Measurements from ENCODE around the gene HOXC6. TPM values are rescaled to one million over a fixed set of nuclear protein-coding genes. Genes with fewer than 3 reads are reported as not detected.
A peak's percentile ranks its signal among the peaks of the same experiment; 100 is the strongest.
"Not testable (repeated sequence)": the region's sequence is repeated elsewhere in the genome, so short reads cannot be mapped to it uniquely, and the experiment has no call there.

Gene HOXC6
- total RNA-seq, 4 donors from 2014 or later, result 0.21 to 1.1 (median 0.30) TPM; not detected in 1

DNA sequence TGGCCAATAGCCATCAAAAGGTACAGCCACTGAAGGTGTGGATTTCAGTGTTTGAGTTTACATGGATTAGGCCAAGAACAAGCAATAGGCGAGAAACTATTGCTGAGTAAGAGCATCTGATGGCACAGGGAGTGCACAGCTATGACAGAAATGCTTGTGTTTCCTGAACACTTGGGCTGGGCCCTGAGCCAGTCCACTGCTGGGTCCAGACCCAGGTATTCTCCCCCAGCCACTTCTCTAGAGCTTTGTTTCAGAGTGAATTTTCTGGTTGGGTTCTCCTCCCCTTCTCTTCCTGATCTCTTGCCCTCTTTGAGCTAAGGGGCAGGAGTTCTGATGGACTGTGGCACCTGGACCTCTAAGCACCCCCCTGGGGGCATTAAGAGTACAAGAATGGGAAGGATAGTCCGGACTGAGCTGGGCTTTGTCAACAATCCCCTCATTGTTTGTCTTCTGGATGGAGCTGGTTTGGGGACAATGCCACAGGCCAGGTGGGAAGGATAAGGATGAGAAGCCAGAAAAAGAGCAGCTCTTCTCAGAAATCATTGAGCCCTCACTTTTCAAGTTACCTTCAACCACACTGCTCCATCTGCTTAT lies 13.0 kb downstream of the HOXC6 start:
- DNase-seq, result no peak
- Histone ChIP-seq H3K27ac (peak overlapping the region in 2 of 4 donors; percentile 10 to 85), H3K36me3 (no peaks in the 10 kb centered on the region), H3K4me1 (peaks cover 0 to 88% (median 22%) of the 10 kb centered on the region in 3 donors), H3K4me3 (no peak overlapping the region), H3K9me3 (no peaks in the 10 kb centered on the region), H3K27me3 (peaks cover 0 to 80% (median 2%) of the 10 kb centered on the region in 4 donors)
- TF ChIP-seq, protein P1, sequence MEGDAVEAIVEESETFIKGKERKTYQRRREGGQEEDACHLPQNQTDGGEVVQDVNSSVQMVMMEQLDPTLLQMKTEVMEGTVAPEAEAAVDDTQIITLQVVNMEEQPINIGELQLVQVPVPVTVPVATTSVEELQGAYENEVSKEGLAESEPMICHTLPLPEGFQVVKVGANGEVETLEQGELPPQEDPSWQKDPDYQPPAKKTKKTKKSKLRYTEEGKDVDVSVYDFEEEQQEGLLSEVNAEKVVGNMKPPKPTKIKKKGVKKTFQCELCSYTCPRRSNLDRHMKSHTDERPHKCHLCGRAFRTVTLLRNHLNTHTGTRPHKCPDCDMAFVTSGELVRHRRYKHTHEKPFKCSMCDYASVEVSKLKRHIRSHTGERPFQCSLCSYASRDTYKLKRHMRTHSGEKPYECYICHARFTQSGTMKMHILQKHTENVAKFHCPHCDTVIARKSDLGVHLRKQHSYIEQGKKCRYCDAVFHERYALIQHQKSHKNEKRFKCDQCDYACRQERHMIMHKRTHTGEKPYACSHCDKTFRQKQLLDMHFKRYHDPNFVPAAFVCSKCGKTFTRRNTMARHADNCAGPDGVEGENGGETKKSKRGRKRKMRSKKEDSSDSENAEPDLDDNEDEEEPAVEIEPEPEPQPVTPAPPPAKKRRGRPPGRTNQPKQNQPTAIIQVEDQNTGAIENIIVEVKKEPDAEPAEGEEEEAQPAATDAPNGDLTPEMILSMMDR (IDR thresholded peaks at IDR 0.05), result no peak
- no peak for TF ChIP-seq POLR2A (IDR thresholded peaks at IDR 0.05)
- intact Hi-C loops (cut with DNase I), result no loop called here
- WGBS, 2 donors, result 46 to 57% methylated on average over 2 of the region's 2 CpGs

DNA sequence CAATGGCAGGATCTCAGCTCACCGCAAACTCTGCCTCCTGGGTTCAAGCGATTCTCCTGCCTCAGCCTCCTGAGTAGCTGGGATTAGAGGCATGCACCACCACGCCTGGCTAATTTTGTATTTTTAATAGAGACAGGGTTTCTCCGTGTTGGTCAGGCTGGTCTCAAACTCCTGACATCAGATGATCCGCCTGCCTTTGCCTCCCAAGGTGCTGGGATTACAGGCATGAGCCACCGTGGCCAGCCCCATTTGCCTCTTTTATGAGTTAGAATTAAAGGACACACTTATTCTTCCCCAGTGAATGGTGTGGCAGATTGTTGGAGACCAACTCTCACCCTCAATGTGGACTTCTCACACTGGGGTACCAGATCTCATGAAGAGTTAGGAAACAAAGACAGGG lies 13.8 kb downstream of the HOXC6 start:
- H3K4me3 ChIP-seq; H3K27ac ChIP-seq; H3K36me3 ChIP-seq; intact Hi-C loops (cut with DNase I); DNase-seq; H3K9me3 ChIP-seq: not testable (repeated sequence)
- peaks cover 2 to 88% (median 20%) of the 10 kb centered on the region in 3 donors for H3K4me1 ChIP-seq
- WGBS, 2 donors, result 84 to 86% methylated on average over 4 to 5 of the region's 6 CpGs
- peaks cover 0 to 82% (median 2%) of the 10 kb centered on the region in 4 donors for H3K27me3 ChIP-seq

DNA sequence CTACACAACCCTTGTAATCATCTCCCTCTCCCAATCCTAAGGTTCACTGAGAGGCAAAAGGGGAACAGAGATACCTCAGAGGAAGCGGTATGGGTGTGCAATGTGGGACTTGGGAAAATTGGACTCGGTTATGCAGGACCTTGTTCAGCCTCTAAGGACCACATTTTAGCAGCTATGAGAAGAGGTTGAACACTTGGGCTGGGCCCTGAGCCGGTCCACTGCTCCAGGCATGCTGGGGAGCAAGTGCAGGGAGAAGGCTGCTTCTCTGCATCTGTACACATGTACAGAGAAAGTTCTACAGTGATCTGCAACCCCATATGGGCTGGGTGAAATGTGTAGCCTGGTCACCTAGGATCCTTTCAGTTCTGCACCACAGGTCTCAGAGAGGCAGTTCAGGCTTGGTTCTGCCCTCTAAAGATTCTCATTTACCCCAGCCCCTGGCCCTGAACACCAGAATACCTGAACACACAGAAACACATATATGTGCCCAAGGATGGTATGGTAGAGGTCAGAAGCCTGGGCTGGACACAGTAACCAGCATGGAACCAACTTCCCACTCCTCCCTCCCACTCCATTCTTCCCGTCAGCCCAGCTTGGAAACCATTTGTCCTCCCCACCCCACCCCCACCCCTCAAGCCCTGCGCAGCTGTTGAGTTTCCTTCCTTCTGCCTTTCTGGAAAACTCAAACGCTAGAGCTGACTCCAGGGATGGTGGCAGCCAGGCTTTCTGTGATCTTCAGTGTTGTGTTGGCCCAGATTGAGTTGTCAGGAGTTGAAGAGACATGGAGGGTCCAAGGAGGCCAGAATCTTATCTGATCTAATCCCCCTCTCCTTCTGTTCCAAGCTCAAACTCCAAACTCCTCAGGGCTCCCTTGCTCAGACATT lies 15.0 kb downstream of the HOXC6 start:
- Histone ChIP-seq H3K9me3 (no peaks in the 10 kb centered on the region), H3K27ac (no peak overlapping the region), H3K4me3 (no peak overlapping the region), H3K4me1 (peaks cover 3 to 86% (median 11%) of the 10 kb centered on the region in 3 donors), H3K36me3 (no peaks in the 10 kb centered on the region), H3K27me3 (peaks cover 0 to 82% (median 3%) of the 10 kb centered on the region in 4 donors)
- intact Hi-C loops (cut with DNase I), result no loop called here
- DNase-seq, result no peak
- WGBS, 2 donors, result 61 to 69% methylated on average over 4 to 5 of the region's 6 CpGs
- TF ChIP-seq, protein P1 (IDR thresholded peaks at IDR 0.05), result no peak
- TF ChIP-seq POLR2A (IDR thresholded peaks at IDR 0.05), result no peak

DNA sequence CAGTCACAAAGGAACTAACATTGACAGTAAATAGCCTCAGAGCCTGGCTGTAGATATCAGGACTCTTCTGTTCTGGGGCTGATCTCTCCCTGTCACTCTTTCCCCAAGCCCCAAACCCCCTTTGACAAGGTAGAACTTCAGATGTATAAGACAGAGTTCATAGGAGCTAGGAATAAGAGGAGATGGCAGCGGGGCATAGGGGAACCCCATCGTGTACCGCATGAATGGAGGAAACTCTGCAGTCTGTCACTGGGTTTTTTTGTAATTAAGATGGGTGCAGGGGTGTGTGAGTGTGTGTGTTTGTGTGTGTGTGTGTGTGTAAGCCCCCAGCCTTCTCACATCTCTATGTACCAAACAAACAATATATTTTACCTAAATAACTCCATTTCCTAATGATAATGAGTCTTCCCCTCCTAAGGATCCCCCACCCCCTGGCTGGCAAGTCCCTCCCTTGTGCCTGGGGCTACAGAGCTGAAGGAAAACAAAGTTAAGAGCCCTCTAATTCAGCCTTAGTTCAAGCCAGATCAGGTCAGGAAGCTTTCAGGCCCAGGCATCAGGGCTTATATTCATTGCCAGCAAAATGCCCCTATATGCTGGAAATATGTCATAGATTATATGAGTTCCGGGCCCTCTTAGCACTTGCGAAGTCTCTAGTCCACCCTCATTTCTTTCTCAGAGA lies 16.3 kb downstream of the HOXC6 start:
- peaks cover 0 to 86% (median 3%) of the 10 kb centered on the region in 3 donors for H3K4me1 ChIP-seq
- H3K27me3 ChIP-seq, result peaks cover 0 to 80% (median 3%) of the 10 kb centered on the region in 4 donors
- no peaks in the 10 kb centered on the region for H3K9me3 ChIP-seq
- 30 to 61% methylated on average over 5 of the region's 5 CpGs for WGBS, 2 donors
- H3K36me3 ChIP-seq, result no peaks in the 10 kb centered on the region
- no peak for DNase-seq
- H3K4me3 ChIP-seq, result no peak overlapping the region
- intact Hi-C loops (cut with DNase I), result no loop called here
- no peak overlapping the region for H3K27ac ChIP-seq
- no peak for TF ChIP-seq POLR2A (IDR thresholded peaks at IDR 0.05)
- TF ChIP-seq, protein P1 (IDR thresholded peaks at IDR 0.05), result no peak

DNA sequence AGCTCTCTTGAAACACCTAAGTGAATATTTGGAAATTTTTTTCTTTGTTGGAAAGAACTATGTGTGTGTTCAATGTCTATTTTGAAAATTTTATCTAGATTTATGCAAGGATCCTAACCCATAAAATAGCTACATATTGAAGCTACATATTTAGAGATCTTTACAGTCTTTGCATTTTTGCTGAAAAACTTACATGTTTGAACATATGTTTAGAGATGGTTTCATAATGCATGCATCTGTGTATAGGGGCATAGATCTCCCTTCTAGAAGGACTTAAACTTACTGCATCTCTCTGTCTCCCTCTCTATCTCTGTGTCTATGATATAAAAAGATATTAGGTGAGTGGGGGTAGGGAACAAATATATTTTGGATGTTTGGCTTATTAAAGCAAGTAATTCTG lies 17.2 kb downstream of the HOXC6 start:
- H3K27me3 ChIP-seq, result peaks cover 0 to 78% (median 3%) of the 10 kb centered on the region in 4 donors
- DNase-seq, result no peak
- TF ChIP-seq POLR2A (IDR thresholded peaks at IDR 0.05), result no peak
- TF ChIP-seq, protein P1 (IDR thresholded peaks at IDR 0.05), result no peak
- no peaks in the 10 kb centered on the region for H3K36me3 ChIP-seq
- H3K27ac ChIP-seq, result no peak overlapping the region
- H3K4me1 ChIP-seq, result peaks cover 0 to 86% (median 3%) of the 10 kb centered on the region in 3 donors
- no peak overlapping the region for H3K4me3 ChIP-seq
- H3K9me3 ChIP-seq, result no peaks in the 10 kb centered on the region
- intact Hi-C loops (cut with DNase I), result no loop called here

Data from esophagus squamous epithelium (tissue), 5 donors.